ENCODE measurements around the gene VWF.

Gene VWF

DNA sequence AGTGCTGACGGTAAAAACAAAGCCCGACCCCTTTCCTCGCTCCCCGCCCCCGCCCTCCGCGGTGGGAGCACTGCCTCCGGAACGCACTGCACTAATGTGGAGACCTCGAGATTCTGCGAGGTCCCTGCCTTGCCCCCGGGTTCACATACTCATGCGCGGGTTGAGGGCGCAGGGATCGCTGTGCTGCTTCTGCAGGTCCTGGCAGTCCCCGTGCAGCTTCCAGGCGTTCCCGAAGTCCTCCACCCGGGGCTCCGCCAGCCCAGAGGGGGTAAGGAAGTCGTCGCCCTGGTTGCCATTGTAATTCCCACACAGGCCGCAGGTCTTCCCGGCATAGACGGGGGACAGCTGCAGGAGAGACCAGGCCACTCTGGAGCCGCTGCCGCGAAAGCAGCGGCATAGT, 66.8 kb downstream of the VWF start:
- no peak overlapping the region for H3K27ac ChIP-seq
- POLR2A ChIA-PET (ENCODE audit: low non-redundant PET), result no interaction called here
- CTCF ChIA-PET, result interaction anchor here (0.6 kb wide), 1 partner anchor 89 kb away, joined by 3 read pairs; no protein-coding TSS in a partner anchor
- TF ChIP-seq, protein P1, sequence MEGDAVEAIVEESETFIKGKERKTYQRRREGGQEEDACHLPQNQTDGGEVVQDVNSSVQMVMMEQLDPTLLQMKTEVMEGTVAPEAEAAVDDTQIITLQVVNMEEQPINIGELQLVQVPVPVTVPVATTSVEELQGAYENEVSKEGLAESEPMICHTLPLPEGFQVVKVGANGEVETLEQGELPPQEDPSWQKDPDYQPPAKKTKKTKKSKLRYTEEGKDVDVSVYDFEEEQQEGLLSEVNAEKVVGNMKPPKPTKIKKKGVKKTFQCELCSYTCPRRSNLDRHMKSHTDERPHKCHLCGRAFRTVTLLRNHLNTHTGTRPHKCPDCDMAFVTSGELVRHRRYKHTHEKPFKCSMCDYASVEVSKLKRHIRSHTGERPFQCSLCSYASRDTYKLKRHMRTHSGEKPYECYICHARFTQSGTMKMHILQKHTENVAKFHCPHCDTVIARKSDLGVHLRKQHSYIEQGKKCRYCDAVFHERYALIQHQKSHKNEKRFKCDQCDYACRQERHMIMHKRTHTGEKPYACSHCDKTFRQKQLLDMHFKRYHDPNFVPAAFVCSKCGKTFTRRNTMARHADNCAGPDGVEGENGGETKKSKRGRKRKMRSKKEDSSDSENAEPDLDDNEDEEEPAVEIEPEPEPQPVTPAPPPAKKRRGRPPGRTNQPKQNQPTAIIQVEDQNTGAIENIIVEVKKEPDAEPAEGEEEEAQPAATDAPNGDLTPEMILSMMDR (conservative IDR thresholded peaks at IDR 0.05; ENCODE audit: low read depth), result no peak
- no peak for DNase-seq (ENCODE audit: low spot score)

DNA sequence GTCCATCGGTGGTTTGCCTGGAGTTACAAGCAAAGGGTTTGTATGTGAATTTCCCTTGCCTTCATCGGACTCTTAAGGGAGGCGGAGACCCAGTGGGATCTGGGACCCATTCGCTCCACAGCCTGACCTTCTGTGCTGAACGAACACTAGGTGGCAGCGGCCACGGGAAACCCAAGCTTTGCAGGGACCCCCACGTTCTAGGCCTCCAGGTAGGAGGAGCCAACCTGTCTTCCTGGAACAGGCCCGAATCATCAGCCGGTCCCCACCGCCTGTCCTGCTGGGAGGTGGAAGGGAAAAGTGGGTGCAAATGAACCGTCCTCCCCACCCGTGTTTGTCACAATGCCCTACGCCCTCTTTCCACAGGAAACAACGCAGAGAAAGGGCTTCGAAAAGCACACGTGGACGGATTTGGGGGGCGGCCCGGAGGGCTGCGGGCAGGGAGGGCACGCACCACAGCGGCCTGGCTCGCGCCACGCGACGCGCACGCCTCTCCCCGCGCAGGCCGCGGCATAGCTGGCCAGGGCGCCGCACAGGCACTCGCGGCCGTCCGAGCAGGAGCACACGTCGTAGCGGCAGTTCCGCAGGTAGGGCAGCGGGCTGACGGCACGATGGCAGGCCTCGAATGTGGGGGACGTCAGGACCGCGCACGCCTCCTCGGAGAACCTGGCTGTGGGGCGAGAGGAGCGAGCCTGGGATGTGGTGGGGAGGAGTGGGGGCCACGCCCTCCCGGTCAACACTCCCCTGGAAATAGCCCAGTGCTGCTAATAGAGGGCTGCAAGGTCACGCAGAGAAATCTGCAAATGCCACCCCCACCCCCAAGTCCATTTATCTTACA, 67.8 kb downstream of the VWF start:
- ChIA-PET CTCF (interaction anchor here (0.7 to 1.2 kb wide), 2 partner anchors 9 to 221 kb away, joined by 3 to 4 read pairs; no protein-coding TSS in a partner anchor), POLR2A (ENCODE audit: low non-redundant PET) (no interaction called here)

DNA sequence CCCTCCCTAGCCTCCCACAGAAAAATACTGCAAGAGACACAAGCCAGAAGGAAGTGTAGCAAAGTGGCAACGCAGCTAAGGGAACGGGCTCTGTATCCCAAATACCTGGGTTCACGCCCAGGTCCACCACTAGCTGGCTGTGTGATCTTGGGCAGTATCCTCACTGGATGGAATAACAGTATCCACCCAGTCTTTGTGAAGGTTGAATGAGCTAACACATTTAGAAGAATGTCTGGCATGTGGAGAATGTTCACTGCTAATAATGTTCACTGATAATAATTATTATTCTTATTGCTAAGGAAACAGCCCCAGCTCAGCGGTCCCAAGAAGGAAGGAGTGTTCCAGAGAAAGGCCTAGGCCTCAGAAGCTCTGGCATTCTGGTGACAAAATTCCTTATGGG, 70.9 kb downstream of the VWF start:
- TF ChIP-seq, protein P1 (conservative IDR thresholded peaks at IDR 0.05; ENCODE audit: low read depth), result no peak
- DNase-seq (ENCODE audit: low spot score), result no peak
- no peak overlapping the region for H3K27ac ChIP-seq
- POLR2A ChIA-PET (ENCODE audit: low non-redundant PET), result no interaction called here
- CTCF ChIA-PET, result interaction anchor here (0.5 to 1.0 kb wide), 2 partner anchors 65 to 338 kb away, joined by 3 read pairs; no protein-coding TSS in a partner anchor

More for the DNA sequence above, 67.8 kb downstream of the VWF start:
- no peak overlapping the region for H3K27ac ChIP-seq
- TF ChIP-seq, protein P1 (conservative IDR thresholded peaks at IDR 0.05; ENCODE audit: low read depth), result no peak
- no peak for DNase-seq (ENCODE audit: low spot score)

DNA sequence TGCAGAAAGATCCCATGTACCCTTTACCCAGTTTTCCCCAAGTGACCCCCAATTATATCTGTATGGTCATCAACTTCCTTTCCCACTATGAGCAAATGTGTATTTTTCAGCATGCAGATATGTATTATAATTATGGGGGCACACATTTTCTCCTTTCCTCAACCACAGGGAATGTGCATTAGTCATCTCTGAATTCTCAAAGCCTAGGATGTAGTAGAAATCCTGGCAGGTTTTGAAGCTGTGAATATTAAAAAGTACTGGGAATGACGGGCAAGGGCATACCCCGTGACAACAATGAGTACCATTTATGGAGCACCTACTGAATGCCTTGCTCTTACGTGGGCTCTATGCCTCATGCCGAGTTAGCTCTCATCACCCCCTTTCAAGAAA, 71.5 kb downstream of the VWF start:
- no peak overlapping the region for H3K27ac ChIP-seq
- ChIA-PET CTCF (interaction anchor here (0.6 kb wide), 1 partner anchor 65 kb away, joined by 7 read pairs; no protein-coding TSS in a partner anchor), POLR2A (ENCODE audit: low non-redundant PET) (no interaction called here)
- no peak for DNase-seq (ENCODE audit: low spot score)
- TF ChIP-seq, protein P1 (conservative IDR thresholded peaks at IDR 0.05; ENCODE audit: low read depth), result no peak

DNA sequence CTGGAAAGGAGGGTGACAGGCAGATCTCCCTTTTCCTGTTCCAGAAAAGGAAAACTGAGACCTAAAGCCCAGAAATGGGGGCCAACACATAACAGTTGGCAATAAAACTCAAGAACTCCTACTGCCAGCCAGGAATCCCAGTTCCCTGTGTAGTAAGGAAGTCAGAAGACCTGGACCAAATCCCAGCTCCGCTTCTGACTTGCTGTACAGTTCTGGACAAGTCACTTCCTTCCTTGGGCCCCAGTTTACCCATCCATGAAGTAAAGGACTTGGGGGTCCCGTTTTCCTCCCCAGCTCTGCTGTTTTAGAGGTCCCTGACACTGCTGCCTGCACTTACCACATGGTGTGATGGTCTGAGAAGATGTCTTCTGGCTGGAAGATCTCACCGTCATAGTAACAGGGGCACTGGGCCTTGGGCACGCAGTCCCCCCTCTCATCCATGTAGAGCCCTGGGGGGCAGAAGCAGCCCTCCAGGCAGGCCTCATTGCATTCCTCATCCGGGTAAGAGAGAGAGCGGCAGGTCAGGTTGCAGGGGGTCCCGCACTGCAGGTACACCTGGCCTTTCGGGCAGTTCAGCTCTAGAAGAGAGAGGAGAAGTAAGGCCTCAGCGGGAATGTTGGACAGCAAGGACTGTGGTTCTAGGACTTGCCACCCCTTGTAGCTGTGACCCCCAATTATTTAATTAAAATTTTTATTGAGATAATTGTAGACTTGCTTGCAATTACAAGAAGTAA, 72.1 kb downstream of the VWF start:
- TF ChIP-seq, protein P1 (conservative IDR thresholded peaks at IDR 0.05; ENCODE audit: low read depth), result no peak
- no peak overlapping the region for H3K27ac ChIP-seq
- CTCF ChIA-PET, result interaction anchor here (0.6 to 1.2 kb wide), 2 partner anchors 64 kb away, joined by 4 to 7 read pairs; no protein-coding TSS in a partner anchor
- POLR2A ChIA-PET (ENCODE audit: low non-redundant PET), result no interaction called here
- no peak for DNase-seq (ENCODE audit: low spot score)

DNA sequence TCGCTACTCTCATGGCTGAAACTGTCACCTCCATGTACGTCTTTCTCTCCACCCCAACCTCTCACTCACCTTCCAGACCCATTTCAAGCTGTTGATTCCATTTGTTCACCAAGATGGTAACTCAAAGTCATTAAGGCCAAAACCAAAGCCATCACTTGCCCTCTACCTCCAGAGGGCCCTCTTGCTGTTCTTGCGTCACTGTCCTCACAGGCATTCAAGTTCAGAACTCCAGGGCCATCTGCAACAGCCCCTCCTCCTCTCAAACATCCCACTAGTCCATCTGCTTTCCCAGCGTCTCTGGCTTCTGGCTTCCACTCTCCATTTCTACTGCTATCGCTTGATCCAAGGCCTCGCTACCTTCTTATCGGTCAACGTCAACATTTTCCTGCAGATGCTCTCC, 74.5 kb downstream of the VWF start:
- CTCF ChIA-PET, result interaction anchor here (0.6 kb wide), 1 partner anchor 508 kb away, joined by 3 read pairs; no protein-coding TSS in a partner anchor
- POLR2A ChIA-PET (ENCODE audit: low non-redundant PET), result no interaction called here
- TF ChIP-seq, protein P1 (conservative IDR thresholded peaks at IDR 0.05; ENCODE audit: low read depth), result no peak
- no peak for DNase-seq (ENCODE audit: low spot score)
- no peak overlapping the region for H3K27ac ChIP-seq

Data from RWPE1 (cell line).